DOHH2 (cell line): ENCODE measurements around the gene SNAP91.
"Not testable (repeated sequence)": the region's sequence is repeated elsewhere in the genome, so short reads cannot be mapped to it uniquely, and the experiment has no call there.

Experiments
- H3F3A ChIP-seq: fragments of 200-600 bp; sonication (generic), shearing (Covaris generic); 2 replicates; pipeline ENCODE4 v1.6.0; 2016; ENCODE audit warnings: antibody characterized with exemption, mild to moderate bottlenecking; ENCODE audit not compliant: control insufficient read depth, insufficient read depth
- H3K27ac ChIP-seq: fragments of 200-600 bp; sonication (generic); 2 replicates; pipeline ENCODE4 v1.5.1; 2014; ENCODE audit warnings: low read depth, mild to moderate bottlenecking, low read length, moderate library complexity
- H3K27me3 ChIP-seq: fragments of 200-600 bp; sonication (generic); 2 replicates; pipeline ENCODE4 v1.6.1; 2014; ENCODE audit warnings: mild to moderate bottlenecking, low read length, mixed read lengths; ENCODE audit not compliant: control insufficient read depth
- H3K36me3 ChIP-seq: fragments of 200-600 bp; sonication (generic); 2 replicates; pipeline ENCODE4 v1.6.1; 2014; ENCODE audit warnings: mild to moderate bottlenecking, low read length, moderate library complexity, mixed read lengths; ENCODE audit not compliant: control insufficient read depth
- H3K4me1 ChIP-seq: fragments of 200-600 bp; sonication (generic); 2 replicates; pipeline ENCODE4 v1.6.1; 2014; ENCODE audit warnings: mild to moderate bottlenecking, low read length, mixed read lengths; ENCODE audit not compliant: control insufficient read depth
- H3K4me2 ChIP-seq: fragments of 200-600 bp; sonication (generic); 2 replicates; pipeline ENCODE4 v1.6.0; 2014; ENCODE audit warnings: mild to moderate bottlenecking, low read length, moderate library complexity
- H3K4me3 ChIP-seq: fragments of 200-600 bp; sonication (generic); 2 replicates; pipeline ENCODE4 v1.5.1; 2014; ENCODE audit warnings: mild to moderate bottlenecking, low read length, mixed read lengths
- H3K79me2 ChIP-seq: fragments of 200-600 bp; sonication (generic); 2 replicates; pipeline ENCODE4 v1.6.1; 2014; ENCODE audit warnings: mild to moderate bottlenecking, low read length, mixed read lengths; ENCODE audit not compliant: control insufficient read depth
- H3K9me2 ChIP-seq: fragments of 200-600 bp; sonication (generic); replicated peaks from 2 replicates; pipeline ENCODE4 v1.6.1; 2014; ENCODE audit warnings: mild to moderate bottlenecking, low read length, mixed read lengths; ENCODE audit not compliant: control insufficient read depth
- H3K9me3 ChIP-seq: fragments of 200-600 bp; sonication (generic); 2 replicates; pipeline ENCODE4 v1.6.1; 2014; ENCODE audit warnings: antibody characterized with exemption, low read length, mixed read lengths; ENCODE audit not compliant: control insufficient read depth, insufficient read depth
- H4K20me1 ChIP-seq: fragments of 200-600 bp; sonication (generic); 2 replicates; pipeline ENCODE4 v1.6.0; 2014; ENCODE audit warnings: low read depth, mild to moderate bottlenecking, antibody characterized with exemption, low read length, moderate library complexity; ENCODE audit not compliant: control insufficient read depth, insufficient read depth
- EZH2phosphoT487 ChIP-seq: fragments of 200-600 bp; sonication (generic); IDR thresholded peaks from 2 replicates; pipeline ENCODE4 v1.6.1; 2017; ENCODE audit warnings: borderline replicate concordance, mild to moderate bottlenecking, antibody characterized with exemption, low read length, moderate library complexity, mixed read lengths
- TF ChIP-seq, protein P1 (sequence below): fragments of 200-600 bp; sonication (generic); IDR thresholded peaks from one replicate; pipeline ENCODE4 v1.5.1; 2014; ENCODE audit warnings: antibody characterized with exemption, mild to moderate bottlenecking, low read depth, low read length; ENCODE audit not compliant: poor library complexity, severe bottlenecking

The SNAP91 gene

GRCh38 chr6:83756565-83756964 lies 47.7 kb upstream of the SNAP91 start:
- no peaks in the 10 kb centered on the region for H4K20me1 ChIP-seq
- no peaks in the 10 kb centered on the region; the same call in 1 of the 2 replicates for H3K9me3 ChIP-seq
- no peaks in the 10 kb centered on the region for H3F3A ChIP-seq
- H3K27me3 ChIP-seq: no peaks in the 10 kb centered on the region
- H3K4me1 ChIP-seq: no peaks in the 10 kb centered on the region
- no peaks in the 10 kb centered on the region for H3K36me3 ChIP-seq
- H3K4me2 ChIP-seq: no peak overlapping the region
- no peaks in the 10 kb centered on the region for H3K9me2 ChIP-seq
- H3K27ac ChIP-seq: no peak overlapping the region
- TF ChIP-seq, protein P1, sequence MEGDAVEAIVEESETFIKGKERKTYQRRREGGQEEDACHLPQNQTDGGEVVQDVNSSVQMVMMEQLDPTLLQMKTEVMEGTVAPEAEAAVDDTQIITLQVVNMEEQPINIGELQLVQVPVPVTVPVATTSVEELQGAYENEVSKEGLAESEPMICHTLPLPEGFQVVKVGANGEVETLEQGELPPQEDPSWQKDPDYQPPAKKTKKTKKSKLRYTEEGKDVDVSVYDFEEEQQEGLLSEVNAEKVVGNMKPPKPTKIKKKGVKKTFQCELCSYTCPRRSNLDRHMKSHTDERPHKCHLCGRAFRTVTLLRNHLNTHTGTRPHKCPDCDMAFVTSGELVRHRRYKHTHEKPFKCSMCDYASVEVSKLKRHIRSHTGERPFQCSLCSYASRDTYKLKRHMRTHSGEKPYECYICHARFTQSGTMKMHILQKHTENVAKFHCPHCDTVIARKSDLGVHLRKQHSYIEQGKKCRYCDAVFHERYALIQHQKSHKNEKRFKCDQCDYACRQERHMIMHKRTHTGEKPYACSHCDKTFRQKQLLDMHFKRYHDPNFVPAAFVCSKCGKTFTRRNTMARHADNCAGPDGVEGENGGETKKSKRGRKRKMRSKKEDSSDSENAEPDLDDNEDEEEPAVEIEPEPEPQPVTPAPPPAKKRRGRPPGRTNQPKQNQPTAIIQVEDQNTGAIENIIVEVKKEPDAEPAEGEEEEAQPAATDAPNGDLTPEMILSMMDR: no peak
- no peak for TF ChIP-seq EZH2phosphoT487
- no peaks in the 10 kb centered on the region for H3K79me2 ChIP-seq
- no peak overlapping the region for H3K4me3 ChIP-seq

DNA sequence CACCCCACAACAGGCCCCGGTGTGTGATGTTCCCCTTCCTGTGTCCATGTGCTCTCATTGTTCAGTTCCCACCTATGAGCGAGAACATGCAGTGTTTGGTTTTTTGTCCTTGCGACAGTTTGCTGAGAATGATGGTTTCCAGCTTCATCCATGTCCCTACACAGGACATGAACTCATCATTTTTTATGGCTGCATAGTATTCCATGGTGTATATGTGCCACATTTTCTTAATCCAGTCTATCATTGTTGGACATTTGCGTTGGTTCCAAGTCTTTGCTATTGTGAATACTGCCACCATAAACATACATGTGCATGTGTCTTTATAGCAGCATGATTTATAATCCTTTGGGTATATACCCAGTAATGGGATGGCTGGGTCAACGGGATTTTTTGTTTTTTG lies 43.5 kb upstream of the SNAP91 start:
- H3K9me2 ChIP-seq, H3K27ac ChIP-seq, H4K20me1 ChIP-seq, H3F3A ChIP-seq, H3K36me3 ChIP-seq, H3K79me2 ChIP-seq, H3K4me3 ChIP-seq, H3K27me3 ChIP-seq, H3K4me2 ChIP-seq, H3K4me1 ChIP-seq, H3K9me3 ChIP-seq: not testable (repeated sequence)

DNA sequence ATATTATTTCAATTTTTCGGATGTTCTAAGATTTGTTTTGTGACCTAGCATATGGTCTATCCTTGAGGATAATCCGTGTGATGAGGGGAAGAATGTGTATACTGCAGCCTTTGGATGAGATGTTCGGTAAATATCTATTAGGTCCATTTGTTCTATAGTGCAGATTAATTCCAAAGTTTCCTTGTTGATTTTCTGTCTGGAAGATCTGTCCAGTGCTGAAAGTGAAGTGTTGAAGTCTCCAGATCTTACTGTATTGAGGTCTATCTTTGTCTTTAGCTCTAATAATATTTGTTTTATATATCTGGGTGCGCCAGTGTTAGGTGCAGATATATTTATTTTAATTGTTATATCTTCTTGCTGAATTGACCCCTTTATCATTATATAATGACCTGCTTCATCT lies 32.2 kb upstream of the SNAP91 start:
- Histone ChIP-seq H4K20me1 (no peaks in the 10 kb centered on the region), H3K4me1 (no peaks in the 10 kb centered on the region), H3K27ac (no peak overlapping the region), H3K36me3 (no peaks in the 10 kb centered on the region), H3F3A (no peaks in the 10 kb centered on the region), H3K9me3 (peaks cover 3% of the 10 kb centered on the region; the same call in 1 of the 2 replicates), H3K79me2 (no peaks in the 10 kb centered on the region), H3K27me3 (no peaks in the 10 kb centered on the region), H3K4me2 (no peak overlapping the region), H3K9me2 (no peaks in the 10 kb centered on the region), H3K4me3 (no peak overlapping the region)
- TF ChIP-seq, protein P1: no peak
- no peak for TF ChIP-seq EZH2phosphoT487

DNA sequence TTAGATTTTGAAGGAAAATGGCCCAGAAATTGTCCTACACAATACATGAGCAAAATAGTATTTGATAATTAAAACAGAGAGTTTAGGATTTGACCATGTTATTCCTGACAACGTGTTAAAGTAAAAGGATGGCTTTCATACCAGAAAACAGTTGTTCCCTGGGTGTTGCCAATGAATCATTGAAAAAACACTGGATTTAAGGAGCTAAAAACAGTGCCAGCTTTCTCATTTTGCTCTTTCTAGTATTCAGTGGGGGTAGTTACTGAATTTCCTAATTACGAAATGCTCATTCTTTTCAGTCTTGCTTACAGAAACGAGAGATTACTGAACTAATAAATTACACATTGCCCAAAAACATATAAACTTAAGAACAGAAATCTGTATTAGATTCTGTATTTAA lies 26.6 kb upstream of the SNAP91 start:
- H3F3A ChIP-seq: no peaks in the 10 kb centered on the region
- no peak overlapping the region for H3K27ac ChIP-seq
- H3K27me3 ChIP-seq: no peaks in the 10 kb centered on the region
- H3K36me3 ChIP-seq: no peaks in the 10 kb centered on the region
- no peaks in the 10 kb centered on the region for H3K79me2 ChIP-seq
- H4K20me1 ChIP-seq: no peaks in the 10 kb centered on the region
- H3K4me2 ChIP-seq: no peak overlapping the region
- H3K4me3 ChIP-seq: no peak overlapping the region
- TF ChIP-seq, protein P1: no peak
- no peak for TF ChIP-seq EZH2phosphoT487
- H3K4me1 ChIP-seq: no peaks in the 10 kb centered on the region
- no peaks in the 10 kb centered on the region for H3K9me2 ChIP-seq
- H3K9me3 ChIP-seq: no peaks in the 10 kb centered on the region
